Measurements from ENCODE around the gene DNAH2. TPM values are rescaled to one million over a fixed set of nuclear protein-coding genes. Genes with fewer than 3 reads are reported as not detected.

Gene DNAH2
- total and polyA plus RNA-seq, 2 of the 4 experiments (the other 2 are of a cell fraction), result under 0.01 to 0.02 TPM

- H2BK120ac ChIP-seq (ENCODE audit: low read depth, low read length), result peak overlapping the region; percentile 18; the same call in 1 of the 2 replicates
- no CpG with 5 or more reads among the region's 7 CpGs for WGBS, 2 experiments (ENCODE audit: extremely low coverage in 2 of 2, insufficient read length in 1 of 2)
- dilution Hi-C loops (cut with HindIII; ENCODE audit: low sequenced_read_pairs, unreplicated experiment) (no loop called here), intact Hi-C loops (cut with micrococcal nuclease) (loop anchor here (2.0 kb wide), 1 partner anchor 99 kb away; no protein-coding TSS in a partner anchor), in situ Hi-C loops (cut with MboI; ENCODE audit: low sequenced_read_pairs) (loop anchor here (25.0 kb wide), 1 partner anchor 241 kb away; no protein-coding TSS in a partner anchor)
- no peak overlapping the region; the same call in 1 of the 2 replicates for H4K5ac ChIP-seq (ENCODE audit: low read depth, low read length)
- H4K8ac ChIP-seq (ENCODE audit: low read depth in 2 of 2, low read length in 2 of 2), result peak overlapping the region in 1 of 2 experiments; percentile 17; a peak in 1 of 4 replicates
- ATAC-seq (ENCODE audit: low read depth), result peak; percentile 21
- H4K20me1 ChIP-seq (ENCODE audit: insufficient read depth, low read length), result no peaks in the 10 kb centered on the region
- no peaks in the 10 kb centered on the region for H3K9me1 ChIP-seq (ENCODE audit: insufficient read depth, low read length)
- H3K27ac ChIP-seq (ENCODE audit: insufficient read depth, low read length), result peak overlapping the region; percentile 5; the same call in 1 of the 2 replicates
- BruUV-seq (replicated peaks), result no TSS peak
- H4K91ac ChIP-seq (ENCODE audit: insufficient read depth, low read depth, low read length), result no peak overlapping the region
- peaks cover 21% of the 10 kb centered on the region for H3K4me1 ChIP-seq (ENCODE audit: control insufficient read depth, insufficient read depth, low read length)
- H3K4me3 ChIP-seq (ENCODE audit: insufficient read depth, low read depth, low read length), result no peak overlapping the region
- DNase-seq, result peak; percentile 76
- H3K36me3 ChIP-seq (ENCODE audit: control insufficient read depth, insufficient read depth, low read length), result no peaks in the 10 kb centered on the region
- H2BK20ac ChIP-seq (ENCODE audit: low read depth, low read length), result 0 out of 2 replicates have a peak overlapping the region, but pooled peaks have one; percentile 31
- H2AK5ac ChIP-seq (ENCODE audit: low read depth, low read length), result no peak overlapping the region; the same call in 1 of the 2 replicates
- POLR2A ChIA-PET (ENCODE audit: unreplicated experiment), result no interaction called here
- H2BK5ac ChIP-seq (ENCODE audit: low read depth, low read length, poor library complexity, severe bottlenecking), result no peak overlapping the region
- H2AFZ ChIP-seq (replicated peaks; ENCODE audit: low read length, poor library complexity), result no peak overlapping the region
- no peak overlapping the region for H3K9ac ChIP-seq (ENCODE audit: low read depth, low read length)
- peak overlapping the region; percentile 39 for H3K4ac ChIP-seq (ENCODE audit: low read depth, low read length)
- CTCF ChIA-PET, result no interaction called here
- no peak overlapping the region for H3K18ac ChIP-seq (ENCODE audit: low read depth, low read length)
- H2AK9ac ChIP-seq (replicated peaks; ENCODE audit: low read depth, low read length, poor library complexity), result no peak overlapping the region
- H3K56ac ChIP-seq (ENCODE audit: extremely low read depth, insufficient read depth, low read length), result no peak overlapping the region
- no peaks in the 10 kb centered on the region for H3K79me1 ChIP-seq (ENCODE audit: low read depth in 1 of 2, low read length in 2 of 2)
- no peaks in the 10 kb centered on the region for H3K9me3 ChIP-seq (ENCODE audit: control insufficient read depth, insufficient read depth, low read length)
- H3K14ac ChIP-seq (replicated peaks; ENCODE audit: low read depth, low read length), result no peak overlapping the region
- H3K23ac ChIP-seq (ENCODE audit: low read depth, low read length), result no peak overlapping the region
- no peak overlapping the region for H3K4me2 ChIP-seq (ENCODE audit: low read depth, low read length)
- no peak overlapping the region for H2BK15ac ChIP-seq (ENCODE audit: low read depth, low read length)
- H3K27me3 ChIP-seq (ENCODE audit: control insufficient read depth, insufficient read depth, low read length), result peaks cover under 1% of the 10 kb centered on the region
- TF ChIP-seq, protein P1, sequence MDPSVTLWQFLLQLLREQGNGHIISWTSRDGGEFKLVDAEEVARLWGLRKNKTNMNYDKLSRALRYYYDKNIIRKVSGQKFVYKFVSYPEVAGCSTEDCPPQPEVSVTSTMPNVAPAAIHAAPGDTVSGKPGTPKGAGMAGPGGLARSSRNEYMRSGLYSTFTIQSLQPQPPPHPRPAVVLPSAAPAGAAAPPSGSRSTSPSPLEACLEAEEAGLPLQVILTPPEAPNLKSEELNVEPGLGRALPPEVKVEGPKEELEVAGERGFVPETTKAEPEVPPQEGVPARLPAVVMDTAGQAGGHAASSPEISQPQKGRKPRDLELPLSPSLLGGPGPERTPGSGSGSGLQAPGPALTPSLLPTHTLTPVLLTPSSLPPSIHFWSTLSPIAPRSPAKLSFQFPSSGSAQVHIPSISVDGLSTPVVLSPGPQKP (IDR thresholded peaks at IDR 0.05; ENCODE audit: borderline replicate concordance, low read depth, low read length), result no peak
- TF ChIP-seq, protein P2, sequence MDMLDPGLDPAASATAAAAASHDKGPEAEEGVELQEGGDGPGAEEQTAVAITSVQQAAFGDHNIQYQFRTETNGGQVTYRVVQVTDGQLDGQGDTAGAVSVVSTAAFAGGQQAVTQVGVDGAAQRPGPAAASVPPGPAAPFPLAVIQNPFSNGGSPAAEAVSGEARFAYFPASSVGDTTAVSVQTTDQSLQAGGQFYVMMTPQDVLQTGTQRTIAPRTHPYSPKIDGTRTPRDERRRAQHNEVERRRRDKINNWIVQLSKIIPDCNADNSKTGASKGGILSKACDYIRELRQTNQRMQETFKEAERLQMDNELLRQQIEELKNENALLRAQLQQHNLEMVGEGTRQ (IDR thresholded peaks at IDR 0.05; ENCODE audit: low read depth, low read length), result peak; percentile 77
- TF ChIP-seq MXI1 (IDR thresholded peaks at IDR 0.05; ENCODE audit: borderline replicate concordance, low read depth, low read length) (no peak), BHLHE40 (IDR thresholded peaks at IDR 0.05; ENCODE audit: low read depth, low read length) (peak; percentile 43; the same call in 1 of the 2 replicates), FOS (IDR thresholded peaks at IDR 0.05; ENCODE audit: low read depth, low read length) (peak; percentile 67), SMC3 (IDR thresholded peaks at IDR 0.05; ENCODE audit: low read depth, low read length) (no peak), RAD21 (IDR thresholded peaks at IDR 0.05; ENCODE audit: low read length) (no peak), RCOR1 (IDR thresholded peaks at IDR 0.05; ENCODE audit: insufficient replicate concordance, low read length) (no peak), CHD1 (IDR thresholded peaks at IDR 0.05; ENCODE audit: low read depth, low read length) (no peak), MAZ (IDR thresholded peaks at IDR 0.05; ENCODE audit: borderline replicate concordance, low read depth, low read length) (no peak), CEBPB (IDR thresholded peaks at IDR 0.05; ENCODE audit: low read depth, low read length) (peak; percentile 67), POLR2A (IDR thresholded peaks at IDR 0.05; ENCODE audit: low read depth, low read length) (no peak), RFX5 (IDR thresholded peaks at IDR 0.05; ENCODE audit: low read depth, low read length) (no peak)
- TF ChIP-seq, protein P3, sequence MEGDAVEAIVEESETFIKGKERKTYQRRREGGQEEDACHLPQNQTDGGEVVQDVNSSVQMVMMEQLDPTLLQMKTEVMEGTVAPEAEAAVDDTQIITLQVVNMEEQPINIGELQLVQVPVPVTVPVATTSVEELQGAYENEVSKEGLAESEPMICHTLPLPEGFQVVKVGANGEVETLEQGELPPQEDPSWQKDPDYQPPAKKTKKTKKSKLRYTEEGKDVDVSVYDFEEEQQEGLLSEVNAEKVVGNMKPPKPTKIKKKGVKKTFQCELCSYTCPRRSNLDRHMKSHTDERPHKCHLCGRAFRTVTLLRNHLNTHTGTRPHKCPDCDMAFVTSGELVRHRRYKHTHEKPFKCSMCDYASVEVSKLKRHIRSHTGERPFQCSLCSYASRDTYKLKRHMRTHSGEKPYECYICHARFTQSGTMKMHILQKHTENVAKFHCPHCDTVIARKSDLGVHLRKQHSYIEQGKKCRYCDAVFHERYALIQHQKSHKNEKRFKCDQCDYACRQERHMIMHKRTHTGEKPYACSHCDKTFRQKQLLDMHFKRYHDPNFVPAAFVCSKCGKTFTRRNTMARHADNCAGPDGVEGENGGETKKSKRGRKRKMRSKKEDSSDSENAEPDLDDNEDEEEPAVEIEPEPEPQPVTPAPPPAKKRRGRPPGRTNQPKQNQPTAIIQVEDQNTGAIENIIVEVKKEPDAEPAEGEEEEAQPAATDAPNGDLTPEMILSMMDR (conservative IDR thresholded peaks at IDR 0.05; ENCODE audit: low read depth, low read length), result 0 out of 2 replicates have a peak, but pooled peaks have one; percentile 13
These were observed 28.4 kb downstream of the DNAH2 start for GRCh38 chr17:7745748-7746470.
